Type B pancreatic cell (in vitro differentiated cells): ENCODE data around the gene ABTB2. TPM values are rescaled to one million over a fixed set of nuclear protein-coding genes. Genes with fewer than 3 reads are reported as not detected.

Experiments used
- DNase-seq: peaks from one replicate; pipeline ENCODE4 v3.0.0; 2021; ENCODE audit warnings: mixed read lengths; ENCODE audit not compliant: unreplicated experiment; ENCODE audit errors: extremely low spot score
- H3K27ac Mint-ChIP-seq: 2 replicates; pipeline ENCODE4 v1.8.0; 2021; ENCODE audit warnings: mild to moderate bottlenecking, mixed read lengths
- H3K27me3 Mint-ChIP-seq: 2 replicates; pipeline ENCODE4 v1.8.0; 2021; ENCODE audit warnings: mixed read lengths
- H3K36me3 Mint-ChIP-seq: 2 replicates; pipeline ENCODE4 v1.8.0; 2021; ENCODE audit warnings: mixed read lengths
- H3K4me1 Mint-ChIP-seq: one replicate; pipeline ENCODE4 v1.8.0; 2021; ENCODE audit warnings: mixed read lengths; ENCODE audit not compliant: unreplicated experiment
- H3K4me3 Mint-ChIP-seq: 2 replicates; pipeline ENCODE4 v1.8.0; 2021; ENCODE audit warnings: mild to moderate bottlenecking, mixed read lengths
- H3K9me3 Mint-ChIP-seq: 2 replicates; pipeline ENCODE4 v1.8.0; 2021; ENCODE audit warnings: mixed read lengths
- total RNA-seq: library from RNA; stranded (reverse); gene quantifications from 2 replicates; pipeline ENCODE4 v1.2.1, GENCODE V29; 2021; ENCODE audit warnings: low replicate concordance
- TF ChIP-seq, protein P1 (sequence below): fragments of 200-600 bp; sonication (generic); conservative IDR thresholded peaks from 2 replicates; pipeline ENCODE4 v1.5.0; 2021; ENCODE audit warnings: antibody characterized with exemption, mild to moderate bottlenecking

Gene ABTB2
- total RNA-seq, 1 donor from 2014 or later, result 13.5 TPM

DNA sequence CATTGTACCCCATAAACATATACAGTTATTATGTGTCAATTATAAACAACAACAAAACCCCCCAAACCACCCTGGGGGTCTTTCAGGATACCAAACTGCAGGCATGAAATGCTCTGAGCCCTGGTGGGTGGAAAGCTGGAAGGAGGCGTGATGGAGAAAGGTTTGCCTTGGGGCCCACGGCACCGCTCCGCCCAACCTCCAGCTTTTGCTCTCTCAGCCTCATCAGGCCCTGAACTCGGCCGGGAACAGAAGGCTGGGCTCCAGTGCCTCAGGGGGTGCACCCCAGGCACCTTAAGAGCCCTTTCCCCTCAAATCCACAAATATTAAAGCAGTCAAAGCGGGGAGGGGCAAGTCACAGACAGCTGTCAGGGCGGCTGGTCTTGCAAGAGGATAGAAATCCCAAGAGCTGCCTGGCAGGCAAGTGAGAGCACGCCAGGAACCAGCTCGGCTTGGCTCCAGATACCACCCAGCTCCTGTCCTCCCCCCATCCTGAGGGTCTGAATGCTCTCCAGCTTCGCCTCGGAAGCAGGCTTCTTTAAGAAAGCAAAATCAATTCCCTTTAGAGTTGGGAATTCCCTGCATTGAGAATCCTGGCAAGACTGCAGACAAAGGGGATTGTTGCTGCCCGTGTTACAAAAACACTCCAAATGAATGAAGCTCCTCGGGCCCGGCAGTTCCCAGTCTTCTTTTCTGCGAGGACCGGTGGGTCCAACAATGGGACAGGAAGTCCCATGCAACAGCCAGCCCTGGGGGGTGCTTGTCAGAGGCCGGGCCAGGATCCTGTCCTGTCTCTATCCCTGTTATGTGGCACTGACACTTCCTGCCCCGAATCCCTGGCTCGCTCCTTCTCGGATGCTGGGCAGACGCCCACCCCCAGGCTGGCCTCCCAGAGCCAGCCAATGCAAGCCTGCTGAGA lies 171.6 kb downstream of the ABTB2 start:
- peaks cover 6% of the 10 kb centered on the region for H3K27me3 Mint-ChIP-seq
- DNase-seq, result no peak
- no peak overlapping the region for H3K27ac Mint-ChIP-seq
- TF ChIP-seq, protein P1, sequence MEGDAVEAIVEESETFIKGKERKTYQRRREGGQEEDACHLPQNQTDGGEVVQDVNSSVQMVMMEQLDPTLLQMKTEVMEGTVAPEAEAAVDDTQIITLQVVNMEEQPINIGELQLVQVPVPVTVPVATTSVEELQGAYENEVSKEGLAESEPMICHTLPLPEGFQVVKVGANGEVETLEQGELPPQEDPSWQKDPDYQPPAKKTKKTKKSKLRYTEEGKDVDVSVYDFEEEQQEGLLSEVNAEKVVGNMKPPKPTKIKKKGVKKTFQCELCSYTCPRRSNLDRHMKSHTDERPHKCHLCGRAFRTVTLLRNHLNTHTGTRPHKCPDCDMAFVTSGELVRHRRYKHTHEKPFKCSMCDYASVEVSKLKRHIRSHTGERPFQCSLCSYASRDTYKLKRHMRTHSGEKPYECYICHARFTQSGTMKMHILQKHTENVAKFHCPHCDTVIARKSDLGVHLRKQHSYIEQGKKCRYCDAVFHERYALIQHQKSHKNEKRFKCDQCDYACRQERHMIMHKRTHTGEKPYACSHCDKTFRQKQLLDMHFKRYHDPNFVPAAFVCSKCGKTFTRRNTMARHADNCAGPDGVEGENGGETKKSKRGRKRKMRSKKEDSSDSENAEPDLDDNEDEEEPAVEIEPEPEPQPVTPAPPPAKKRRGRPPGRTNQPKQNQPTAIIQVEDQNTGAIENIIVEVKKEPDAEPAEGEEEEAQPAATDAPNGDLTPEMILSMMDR, result no peak
- no peaks in the 10 kb centered on the region for H3K36me3 Mint-ChIP-seq
- H3K4me1 Mint-ChIP-seq, result peaks cover 30% of the 10 kb centered on the region
- no peak overlapping the region for H3K4me3 Mint-ChIP-seq
- no peaks in the 10 kb centered on the region for H3K9me3 Mint-ChIP-seq

- no peaks in the 10 kb centered on the region for H3K36me3 Mint-ChIP-seq
- DNase-seq, result no peak
- H3K27me3 Mint-ChIP-seq, result peaks cover 6% of the 10 kb centered on the region
- H3K4me3 Mint-ChIP-seq, result no peak overlapping the region
- H3K27ac Mint-ChIP-seq, result no peak overlapping the region
- no peaks in the 10 kb centered on the region for H3K9me3 Mint-ChIP-seq
- peaks cover 32% of the 10 kb centered on the region for H3K4me1 Mint-ChIP-seq
- TF ChIP-seq, protein P1, result no peak
These were observed 173.2 kb downstream of the ABTB2 start for GRCh38 chr11:34184505-34185015.

- Mint-ChIP-seq H3K4me1 (peaks cover 27% of the 10 kb centered on the region), H3K27ac (no peak overlapping the region), H3K4me3 (no peak overlapping the region), H3K9me3 (no peaks in the 10 kb centered on the region), H3K36me3 (no peaks in the 10 kb centered on the region), H3K27me3 (peaks cover 6% of the 10 kb centered on the region)
- TF ChIP-seq, protein P1, result no peak
- DNase-seq, result no peak
These were observed 173.9 kb downstream of the ABTB2 start for GRCh38 chr11:34183848-34184391.

- TF ChIP-seq, protein P1, result no peak
- no peak overlapping the region for H3K27ac Mint-ChIP-seq
- no peak overlapping the region for H3K4me3 Mint-ChIP-seq
- no peaks in the 10 kb centered on the region for H3K9me3 Mint-ChIP-seq
- H3K4me1 Mint-ChIP-seq, result peaks cover 19% of the 10 kb centered on the region
- no peaks in the 10 kb centered on the region for H3K36me3 Mint-ChIP-seq
- no peak for DNase-seq
- H3K27me3 Mint-ChIP-seq, result peaks cover 3% of the 10 kb centered on the region
These were observed 174.7 kb downstream of the ABTB2 start for GRCh38 chr11:34182921-34183685.

DNA sequence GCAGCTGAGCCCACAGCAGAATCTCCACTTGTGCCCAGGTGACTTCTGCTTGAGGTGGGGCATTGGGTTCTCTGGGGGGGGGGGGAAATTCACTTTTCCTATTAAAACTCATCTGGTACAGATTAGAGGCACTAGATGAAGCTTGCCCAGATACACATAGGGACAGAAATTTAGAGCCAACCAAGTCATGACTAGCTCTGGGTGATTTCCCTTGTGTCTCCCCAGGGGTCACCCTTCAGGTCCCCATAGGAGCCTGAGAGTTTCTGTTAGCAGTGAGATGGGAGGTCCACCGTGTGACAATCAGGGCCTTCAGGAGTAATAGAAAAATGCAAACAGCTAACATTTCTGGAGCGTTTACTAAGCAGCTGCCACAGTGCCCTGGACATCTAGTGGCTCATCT lies 175.4 kb downstream of the ABTB2 start:
- Mint-ChIP-seq H3K36me3 (no peaks in the 10 kb centered on the region), H3K4me3 (no peak overlapping the region), H3K9me3 (no peaks in the 10 kb centered on the region), H3K27ac (no peak overlapping the region), H3K27me3 (peaks cover 3% of the 10 kb centered on the region), H3K4me1 (peaks cover 22% of the 10 kb centered on the region)
- DNase-seq, result no peak
- TF ChIP-seq, protein P1, result no peak
